Mesothelial cell of epicardium (in vitro differentiated cells): ENCODE results near the gene KCNQ1OT1. TPM values are rescaled to one million over a fixed set of nuclear protein-coding genes. Genes with fewer than 3 reads are reported as not detected.

Source experiments
- DNase-seq, 2 experiments: peaks; one replicate each; pipeline ENCODE4 v3.0.0; 2021; ENCODE audit warnings: low spot score in 2 of 2; ENCODE audit not compliant: unreplicated experiment in 2 of 2
- H3K27ac Mint-ChIP-seq: 2 replicates; pipeline ENCODE4 v1.8.0; 2021; ENCODE audit warnings: mixed read lengths
- H3K27me3 Mint-ChIP-seq: 2 replicates; pipeline ENCODE4 v1.8.0; 2021; ENCODE audit warnings: low read depth, mixed read lengths
- H3K36me3 Mint-ChIP-seq: 2 replicates; pipeline ENCODE4 v1.8.0; 2021; ENCODE audit warnings: mixed read lengths
- H3K4me1 Mint-ChIP-seq: 2 replicates; pipeline ENCODE4 v1.8.0; 2021; ENCODE audit warnings: mixed read lengths
- H3K4me3 Mint-ChIP-seq: 2 replicates; pipeline ENCODE4 v1.8.0; 2021; ENCODE audit warnings: mild to moderate bottlenecking, moderate library complexity, mixed read lengths
- H3K9me3 Mint-ChIP-seq: 2 replicates; pipeline ENCODE4 v1.8.0; 2021; ENCODE audit warnings: mixed read lengths
- total RNA-seq: library from RNA; stranded (reverse); gene quantifications from 3 replicates; pipeline ENCODE4 v1.2.1, GENCODE V29; 2021
- TF ChIP-seq, protein P1 (sequence below): fragments of 200-600 bp; sonication (generic); IDR thresholded peaks from one replicate; pipeline ENCODE4 v1.5.0; 2021; ENCODE audit warnings: antibody characterized with exemption; ENCODE audit not compliant: unreplicated experiment

Gene KCNQ1OT1
- total RNA-seq, 1 donor from 2014 or later, result 35.1 TPM

DNA sequence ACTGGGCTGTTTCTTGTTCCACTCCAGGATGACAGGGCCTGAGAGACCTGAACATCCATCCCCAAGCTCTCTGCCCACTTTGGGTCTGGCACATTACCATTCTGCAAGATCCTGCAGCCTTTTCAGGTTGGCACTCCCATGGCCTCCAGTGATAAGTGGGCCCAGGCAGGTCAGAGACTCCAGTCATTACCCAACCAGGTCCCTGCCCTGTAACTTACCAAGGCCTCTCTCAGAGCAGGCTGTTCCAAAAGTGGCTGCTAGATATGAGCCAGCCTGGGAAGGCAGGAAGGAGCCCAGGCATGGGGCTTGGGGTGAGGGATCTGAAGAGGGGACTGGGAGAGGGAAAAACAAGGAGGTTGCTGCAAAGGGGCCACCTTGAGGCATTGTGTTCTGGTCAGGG, 35.9 kb downstream of the KCNQ1OT1 start:
- Mint-ChIP-seq H3K36me3 (peaks cover 61% of the 10 kb centered on the region), H3K27me3 (no peaks in the 10 kb centered on the region), H3K4me3 (no peak overlapping the region), H3K27ac (no peak overlapping the region), H3K9me3 (peaks cover 22% of the 10 kb centered on the region), H3K4me1 (peaks cover 12% of the 10 kb centered on the region)
- no peak for DNase-seq
- TF ChIP-seq, protein P1, sequence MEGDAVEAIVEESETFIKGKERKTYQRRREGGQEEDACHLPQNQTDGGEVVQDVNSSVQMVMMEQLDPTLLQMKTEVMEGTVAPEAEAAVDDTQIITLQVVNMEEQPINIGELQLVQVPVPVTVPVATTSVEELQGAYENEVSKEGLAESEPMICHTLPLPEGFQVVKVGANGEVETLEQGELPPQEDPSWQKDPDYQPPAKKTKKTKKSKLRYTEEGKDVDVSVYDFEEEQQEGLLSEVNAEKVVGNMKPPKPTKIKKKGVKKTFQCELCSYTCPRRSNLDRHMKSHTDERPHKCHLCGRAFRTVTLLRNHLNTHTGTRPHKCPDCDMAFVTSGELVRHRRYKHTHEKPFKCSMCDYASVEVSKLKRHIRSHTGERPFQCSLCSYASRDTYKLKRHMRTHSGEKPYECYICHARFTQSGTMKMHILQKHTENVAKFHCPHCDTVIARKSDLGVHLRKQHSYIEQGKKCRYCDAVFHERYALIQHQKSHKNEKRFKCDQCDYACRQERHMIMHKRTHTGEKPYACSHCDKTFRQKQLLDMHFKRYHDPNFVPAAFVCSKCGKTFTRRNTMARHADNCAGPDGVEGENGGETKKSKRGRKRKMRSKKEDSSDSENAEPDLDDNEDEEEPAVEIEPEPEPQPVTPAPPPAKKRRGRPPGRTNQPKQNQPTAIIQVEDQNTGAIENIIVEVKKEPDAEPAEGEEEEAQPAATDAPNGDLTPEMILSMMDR, result no peak

DNA sequence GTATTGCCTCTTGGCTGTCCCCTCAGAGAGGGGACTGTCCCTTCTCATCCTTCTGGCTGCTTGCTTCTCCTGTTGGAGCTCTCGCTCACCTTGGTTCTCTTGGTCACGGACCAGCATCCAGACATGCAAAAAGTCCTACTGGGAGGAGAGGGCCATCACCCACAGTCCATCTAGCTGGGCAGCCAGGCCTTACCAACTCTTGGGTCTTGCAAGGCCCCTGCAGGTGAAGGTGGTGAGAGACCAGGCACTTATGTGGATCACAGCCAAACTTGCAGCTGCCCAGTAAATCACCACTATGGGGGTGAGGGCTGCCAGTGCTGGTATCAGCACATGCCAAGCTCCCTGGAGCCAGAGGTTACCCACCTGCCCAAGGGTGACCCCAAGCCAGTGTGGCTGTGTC, 36.3 kb downstream of the KCNQ1OT1 start:
- Mint-ChIP-seq H3K27me3 (no peaks in the 10 kb centered on the region), H3K36me3 (peaks cover 61% of the 10 kb centered on the region), H3K4me1 (peaks cover 12% of the 10 kb centered on the region), H3K27ac (no peak overlapping the region), H3K4me3 (no peak overlapping the region), H3K9me3 (peaks cover 26% of the 10 kb centered on the region)
- TF ChIP-seq, protein P1, result no peak
- DNase-seq, result no peak

DNA sequence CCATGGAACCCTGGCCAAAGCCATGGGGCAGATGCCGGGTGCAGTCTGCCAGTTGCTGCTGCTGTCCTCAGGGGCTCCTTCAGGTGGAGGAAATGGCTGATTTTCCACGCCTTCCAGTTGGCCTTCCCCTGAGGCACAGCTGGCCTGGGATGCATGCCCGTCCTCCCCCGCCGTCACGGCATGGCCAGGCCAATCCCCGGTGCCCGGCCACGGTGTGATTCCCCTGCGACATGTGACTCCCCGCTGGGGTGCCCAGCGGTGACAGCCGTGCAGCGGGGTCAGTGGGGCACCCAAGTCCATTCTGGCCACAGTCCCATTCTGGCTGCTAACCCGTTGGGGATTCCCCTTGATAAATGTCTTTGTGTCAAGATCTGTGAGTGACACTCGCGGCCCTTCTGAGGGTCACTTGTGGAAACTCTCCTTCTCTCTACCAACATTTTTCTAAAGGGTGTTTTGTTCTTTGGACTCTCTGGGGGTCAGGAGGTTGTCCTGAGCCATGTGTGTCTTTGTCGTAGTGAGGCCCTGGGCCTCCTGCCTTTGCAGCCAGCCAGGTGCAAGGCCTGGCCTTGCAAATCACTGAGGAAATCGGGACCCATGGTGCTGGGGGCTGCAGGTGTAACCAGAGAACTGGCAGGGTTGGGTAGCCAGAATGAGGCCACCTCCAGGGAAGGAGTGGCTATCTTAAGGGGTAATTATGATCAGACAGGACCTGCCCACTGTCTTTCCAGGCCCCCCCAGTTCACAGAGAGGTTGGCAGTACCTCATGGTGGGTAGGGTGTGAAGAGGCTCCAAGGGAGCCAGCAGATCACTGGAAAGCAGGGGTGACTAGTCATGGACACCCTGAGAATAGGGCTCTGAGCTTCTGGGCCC, 37.1 kb downstream of the KCNQ1OT1 start:
- peaks cover 12% of the 10 kb centered on the region for H3K4me1 Mint-ChIP-seq
- H3K27ac Mint-ChIP-seq, result no peak overlapping the region
- no peaks in the 10 kb centered on the region for H3K27me3 Mint-ChIP-seq
- peaks cover 60% of the 10 kb centered on the region for H3K36me3 Mint-ChIP-seq
- no peak for DNase-seq
- TF ChIP-seq, protein P1, result no peak
- no peak overlapping the region for H3K4me3 Mint-ChIP-seq
- peaks cover 29% of the 10 kb centered on the region for H3K9me3 Mint-ChIP-seq

DNA sequence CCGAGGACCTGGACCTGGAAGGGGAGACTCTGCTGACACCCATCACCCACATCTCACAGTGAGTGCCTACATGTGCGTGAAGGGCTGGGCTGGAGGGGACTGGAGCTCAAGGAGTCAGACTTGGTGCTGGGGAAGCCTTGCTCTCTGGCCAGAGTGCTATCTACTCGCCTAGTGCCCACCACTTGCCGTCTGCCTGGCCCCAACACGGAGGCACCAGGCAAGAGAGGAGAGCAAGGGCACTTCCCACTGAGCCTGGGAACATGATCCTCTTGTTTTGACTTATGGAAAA, 37.8 kb downstream of the KCNQ1OT1 start:
- peaks cover 67% of the 10 kb centered on the region for H3K36me3 Mint-ChIP-seq
- DNase-seq, result no peak
- H3K9me3 Mint-ChIP-seq, result peaks cover 31% of the 10 kb centered on the region
- no peak overlapping the region for H3K27ac Mint-ChIP-seq
- H3K27me3 Mint-ChIP-seq, result no peaks in the 10 kb centered on the region
- H3K4me1 Mint-ChIP-seq, result peaks cover 12% of the 10 kb centered on the region
- TF ChIP-seq, protein P1, result no peak
- no peak overlapping the region for H3K4me3 Mint-ChIP-seq

DNA sequence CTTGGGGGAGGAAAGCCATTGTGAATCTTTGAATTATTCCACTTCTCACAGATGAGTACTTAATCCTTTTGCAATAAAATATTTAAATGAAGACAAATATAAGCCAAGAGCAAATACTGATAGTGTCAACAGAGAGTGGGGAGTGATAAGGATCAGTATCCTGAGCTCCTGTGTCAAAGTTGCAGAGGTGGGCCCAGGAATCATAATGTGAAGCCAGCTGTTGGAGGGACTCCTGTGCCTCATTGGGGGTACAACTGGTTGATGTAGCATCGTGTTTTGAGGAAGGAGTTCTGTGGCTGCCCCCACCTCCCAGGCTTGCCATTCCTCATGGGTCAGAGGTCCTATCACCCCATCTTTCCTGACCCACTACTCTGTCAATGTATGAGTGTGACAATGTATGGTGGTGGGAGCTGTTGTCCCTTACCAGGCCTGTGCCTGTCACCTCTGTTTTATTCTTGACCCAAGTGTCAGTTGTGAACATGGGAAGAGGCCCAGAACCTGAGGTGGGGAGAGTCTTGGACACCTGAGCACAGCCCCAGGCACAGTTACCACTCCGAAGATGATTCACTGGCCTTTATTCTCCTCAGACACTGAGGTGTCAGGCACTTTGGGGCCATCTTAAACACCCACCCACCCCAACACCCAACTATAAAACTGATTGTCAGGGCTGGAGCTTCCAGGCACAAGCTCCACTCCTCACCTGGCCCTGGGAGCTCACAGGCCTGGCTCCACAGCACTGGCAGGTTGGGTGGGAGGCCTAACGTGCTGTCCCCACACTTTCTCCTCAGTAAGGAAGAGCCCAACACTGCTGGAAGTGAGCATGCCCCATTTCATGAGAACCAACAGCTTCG, 38.4 kb downstream of the KCNQ1OT1 start:
- TF ChIP-seq, protein P1, result no peak
- peaks cover 72% of the 10 kb centered on the region for H3K36me3 Mint-ChIP-seq
- no peak overlapping the region for H3K4me3 Mint-ChIP-seq
- no peak for DNase-seq
- H3K27me3 Mint-ChIP-seq, result no peaks in the 10 kb centered on the region
- H3K4me1 Mint-ChIP-seq, result peaks cover 12% of the 10 kb centered on the region
- no peak overlapping the region for H3K27ac Mint-ChIP-seq
- H3K9me3 Mint-ChIP-seq, result peaks cover 35% of the 10 kb centered on the region
